ENCODE measurements around the gene IPO9. TPM values are rescaled to one million over a fixed set of nuclear protein-coding genes. Genes with fewer than 3 reads are reported as not detected.

The IPO9 gene
- total RNA-seq, 1 donor from 2014 or later = 50.2 TPM

DNA sequence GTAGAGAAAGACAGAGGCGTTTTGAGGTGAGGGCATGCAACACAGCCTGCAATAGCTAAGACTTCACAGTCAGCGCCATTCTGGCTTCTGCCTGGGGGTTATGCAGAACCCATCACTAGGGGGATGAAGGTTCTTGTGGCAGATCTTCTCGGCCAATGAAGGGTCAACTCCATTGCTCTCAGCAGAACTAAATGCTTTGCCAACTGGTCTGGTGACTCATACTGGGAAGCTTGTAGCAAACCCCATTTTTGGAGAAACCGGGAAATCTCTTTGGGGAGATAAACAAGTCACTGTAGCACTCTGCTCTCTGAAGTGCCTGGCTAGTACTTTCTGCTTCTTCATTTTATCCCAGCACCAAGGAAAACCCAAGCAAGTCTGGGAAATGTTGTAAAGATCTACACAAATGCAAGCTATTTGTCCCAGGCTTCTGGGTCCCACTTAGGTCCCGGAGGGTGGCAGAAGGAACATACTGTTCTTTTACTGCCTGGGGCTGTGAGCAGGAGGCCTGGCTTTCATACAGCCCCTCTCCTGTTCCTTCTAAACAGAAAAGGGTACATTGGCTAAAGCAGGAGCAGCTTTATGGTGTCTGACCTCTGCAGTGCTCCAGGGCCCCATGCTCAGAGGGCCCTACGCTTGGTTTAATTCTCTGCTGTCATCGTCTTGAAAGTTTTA is 88.5 kb downstream of the IPO9 start:
- H2AFZ ChIP-seq (ENCODE audit: low read depth, low read length) = no peak overlapping the region
- H3K4me1 ChIP-seq (ENCODE audit: insufficient read depth, low read length) = peaks cover 24% of the 10 kb centered on the region
- peak overlapping the region; percentile 5 for H3K9ac ChIP-seq (ENCODE audit: low read length)
- peak overlapping the region; percentile 31 for H3K27ac ChIP-seq (ENCODE audit: low read depth, low read length)
- H3K4me1 Mint-ChIP-seq (ENCODE audit: low read depth, unreplicated experiment) = peaks cover 26% of the 10 kb centered on the region
- TF ChIP-seq, protein P1, sequence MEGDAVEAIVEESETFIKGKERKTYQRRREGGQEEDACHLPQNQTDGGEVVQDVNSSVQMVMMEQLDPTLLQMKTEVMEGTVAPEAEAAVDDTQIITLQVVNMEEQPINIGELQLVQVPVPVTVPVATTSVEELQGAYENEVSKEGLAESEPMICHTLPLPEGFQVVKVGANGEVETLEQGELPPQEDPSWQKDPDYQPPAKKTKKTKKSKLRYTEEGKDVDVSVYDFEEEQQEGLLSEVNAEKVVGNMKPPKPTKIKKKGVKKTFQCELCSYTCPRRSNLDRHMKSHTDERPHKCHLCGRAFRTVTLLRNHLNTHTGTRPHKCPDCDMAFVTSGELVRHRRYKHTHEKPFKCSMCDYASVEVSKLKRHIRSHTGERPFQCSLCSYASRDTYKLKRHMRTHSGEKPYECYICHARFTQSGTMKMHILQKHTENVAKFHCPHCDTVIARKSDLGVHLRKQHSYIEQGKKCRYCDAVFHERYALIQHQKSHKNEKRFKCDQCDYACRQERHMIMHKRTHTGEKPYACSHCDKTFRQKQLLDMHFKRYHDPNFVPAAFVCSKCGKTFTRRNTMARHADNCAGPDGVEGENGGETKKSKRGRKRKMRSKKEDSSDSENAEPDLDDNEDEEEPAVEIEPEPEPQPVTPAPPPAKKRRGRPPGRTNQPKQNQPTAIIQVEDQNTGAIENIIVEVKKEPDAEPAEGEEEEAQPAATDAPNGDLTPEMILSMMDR (IDR thresholded peaks at IDR 0.05; ENCODE audit: insufficient read depth, low read depth, low read length) = no peak
- TF ChIP-seq EZH2 (IDR thresholded peaks at IDR 0.05; ENCODE audit: insufficient read depth, low read length) = no peak
- H3K4me3 Mint-ChIP-seq (ENCODE audit: unreplicated experiment) = peak overlapping the region; percentile 50
- H3K79me2 ChIP-seq (ENCODE audit: insufficient read depth, low read length) = no peaks in the 10 kb centered on the region
- peaks cover 4% of the 10 kb centered on the region for H3K9me3 Mint-ChIP-seq (ENCODE audit: unreplicated experiment)
- H3K36me3 Mint-ChIP-seq (ENCODE audit: low read depth, unreplicated experiment) = peaks cover 8% of the 10 kb centered on the region
- FAIRE-seq (peak; percentile 91), DNase-seq (ENCODE audit: low read depth) (peak; percentile 90)
- H3K4me3 ChIP-seq (ENCODE audit: insufficient read depth, low read depth, low read length) = no peak overlapping the region
- peak overlapping the region; percentile 57 for H3K4me2 ChIP-seq (ENCODE audit: low read length)
- no peaks in the 10 kb centered on the region for H3K27me3 ChIP-seq (ENCODE audit: insufficient read depth, low read length)
- no peak overlapping the region for H3K27ac Mint-ChIP-seq (ENCODE audit: unreplicated experiment)
- H3K36me3 ChIP-seq (ENCODE audit: insufficient read depth, low read length) = no peaks in the 10 kb centered on the region
- H4K20me1 ChIP-seq (ENCODE audit: insufficient read depth, low read length) = no peaks in the 10 kb centered on the region
- H3K27me3 Mint-ChIP-seq (ENCODE audit: low read depth, unreplicated experiment) = no peaks in the 10 kb centered on the region
- no peaks in the 10 kb centered on the region for H3K9me3 ChIP-seq (ENCODE audit: insufficient read depth, low read depth, low read length)

DNA sequence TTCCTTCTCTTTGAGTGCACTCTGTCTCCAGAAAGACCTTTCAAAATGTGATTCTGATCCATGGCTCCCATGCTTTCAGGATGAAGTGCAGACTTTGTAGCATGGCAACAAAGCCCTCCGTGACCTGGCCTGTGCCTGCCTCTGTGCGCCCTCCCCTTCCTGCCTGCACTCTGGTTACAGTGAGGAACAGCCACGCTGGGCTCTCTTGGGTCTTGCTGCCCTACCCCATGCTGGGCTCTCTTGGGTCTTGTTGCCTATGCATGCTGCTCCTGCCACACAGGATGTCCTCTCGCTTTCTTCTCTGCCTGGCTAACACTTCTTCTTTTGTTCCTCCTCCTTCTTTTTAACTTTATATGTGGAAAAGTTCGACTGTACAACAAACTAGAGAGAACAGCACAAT is 89.4 kb downstream of the IPO9 start:
- Mint-ChIP-seq H3K4me3 (ENCODE audit: unreplicated experiment) (no peak overlapping the region), H3K4me1 (ENCODE audit: low read depth, unreplicated experiment) (peaks cover 26% of the 10 kb centered on the region), H3K27me3 (ENCODE audit: low read depth, unreplicated experiment) (no peaks in the 10 kb centered on the region), H3K27ac (ENCODE audit: unreplicated experiment) (no peak overlapping the region), H3K36me3 (ENCODE audit: low read depth, unreplicated experiment) (peaks cover 6% of the 10 kb centered on the region), H3K9me3 (ENCODE audit: unreplicated experiment) (peaks cover 4% of the 10 kb centered on the region)
- no peak for FAIRE-seq
- no peak overlapping the region for H3K4me2 ChIP-seq (ENCODE audit: low read length)
- H4K20me1 ChIP-seq (ENCODE audit: insufficient read depth, low read length) = no peaks in the 10 kb centered on the region
- H3K36me3 ChIP-seq (ENCODE audit: insufficient read depth, low read length) = no peaks in the 10 kb centered on the region
- H2AFZ ChIP-seq (ENCODE audit: low read depth, low read length) = no peak overlapping the region
- no peak overlapping the region for H3K9ac ChIP-seq (ENCODE audit: low read length)
- no peak overlapping the region for H3K27ac ChIP-seq (ENCODE audit: low read depth, low read length)
- H3K79me2 ChIP-seq (ENCODE audit: insufficient read depth, low read length) = no peaks in the 10 kb centered on the region
- H3K9me3 ChIP-seq (ENCODE audit: insufficient read depth, low read depth, low read length) = no peaks in the 10 kb centered on the region
- DNase-seq (ENCODE audit: low read depth) = no peak
- TF ChIP-seq, protein P1 (IDR thresholded peaks at IDR 0.05; ENCODE audit: insufficient read depth, low read depth, low read length) = no peak
- TF ChIP-seq EZH2 (IDR thresholded peaks at IDR 0.05; ENCODE audit: insufficient read depth, low read length) = no peak
- no peak overlapping the region for H3K4me3 ChIP-seq (ENCODE audit: insufficient read depth, low read depth, low read length)
- no peaks in the 10 kb centered on the region for H3K27me3 ChIP-seq (ENCODE audit: insufficient read depth, low read length)
- peaks cover 24% of the 10 kb centered on the region for H3K4me1 ChIP-seq (ENCODE audit: insufficient read depth, low read length)

DNA sequence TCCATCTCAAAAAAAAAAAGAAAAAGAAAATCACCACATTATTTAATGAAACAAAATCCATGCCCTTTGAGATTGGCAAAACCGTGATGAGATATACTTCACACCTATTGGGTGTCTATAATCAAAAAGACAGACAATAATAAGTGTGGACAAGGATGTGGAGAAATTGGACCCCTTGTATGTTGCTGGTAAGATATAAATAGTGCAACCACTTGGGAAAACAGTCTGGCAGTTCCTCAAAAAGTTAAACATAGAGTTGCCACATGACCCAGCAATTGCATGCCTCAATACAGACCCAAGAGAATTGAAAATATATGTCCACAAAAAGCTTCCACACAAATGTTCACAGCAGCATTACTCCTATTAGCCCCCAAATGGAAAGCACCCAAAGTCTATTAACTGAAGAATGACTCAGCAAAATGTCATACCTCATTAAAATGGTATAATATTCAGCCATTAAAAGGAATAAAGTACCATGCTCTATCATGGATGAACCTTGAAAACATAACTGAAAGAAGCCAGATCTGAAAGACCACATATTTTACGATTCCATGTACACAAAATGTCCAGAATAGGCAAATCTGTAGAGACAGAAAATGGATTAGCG is 93.1 kb downstream of the IPO9 start:
- Histone ChIP-seq H3K4me2 (ENCODE audit: low read length) (no peak overlapping the region), H4K20me1 (ENCODE audit: insufficient read depth, low read length) (no peaks in the 10 kb centered on the region), H3K9me3 (ENCODE audit: insufficient read depth, low read depth, low read length) (no peaks in the 10 kb centered on the region), H3K36me3 (ENCODE audit: insufficient read depth, low read length) (no peaks in the 10 kb centered on the region), H3K27ac (ENCODE audit: low read depth, low read length) (no peak overlapping the region), H3K4me1 (ENCODE audit: insufficient read depth, low read length) (peaks cover 10% of the 10 kb centered on the region), H3K79me2 (ENCODE audit: insufficient read depth, low read length) (no peaks in the 10 kb centered on the region), H2AFZ (ENCODE audit: low read depth, low read length) (no peak overlapping the region), H3K9ac (ENCODE audit: low read length) (no peak overlapping the region), H3K4me3 (ENCODE audit: insufficient read depth, low read depth, low read length) (no peak overlapping the region), H3K27me3 (ENCODE audit: insufficient read depth, low read length) (no peaks in the 10 kb centered on the region)
- TF ChIP-seq, protein P1 (IDR thresholded peaks at IDR 0.05; ENCODE audit: insufficient read depth, low read depth, low read length) = no peak
- TF ChIP-seq EZH2 (IDR thresholded peaks at IDR 0.05; ENCODE audit: insufficient read depth, low read length) = no peak
- peaks cover 14% of the 10 kb centered on the region for H3K4me1 Mint-ChIP-seq (ENCODE audit: low read depth, unreplicated experiment)
- H3K36me3 Mint-ChIP-seq (ENCODE audit: low read depth, unreplicated experiment) = peaks cover 11% of the 10 kb centered on the region
- H3K4me3 Mint-ChIP-seq (ENCODE audit: unreplicated experiment) = no peak overlapping the region
- peaks cover 2% of the 10 kb centered on the region for H3K27me3 Mint-ChIP-seq (ENCODE audit: low read depth, unreplicated experiment)
- FAIRE-seq = no peak
- peak overlapping the region; percentile 70 for H3K27ac Mint-ChIP-seq (ENCODE audit: unreplicated experiment)
- no peak for DNase-seq (ENCODE audit: low read depth)
- peaks cover 4% of the 10 kb centered on the region for H3K9me3 Mint-ChIP-seq (ENCODE audit: unreplicated experiment)

Data from astrocyte (in vitro differentiated cells and primary cell).